BE2C (cell line): ENCODE data around the gene EPB41L1.

Source experiments
- DNase-seq: peaks from one replicate; pipeline ENCODE4 v3.0.0-alpha.2; 2020
- H3K27me3 ChIP-seq: fragments of 250-450 bp; sonication (Bioruptor Pico); 2 replicates; pipeline ENCODE4 v1.5.1; 2020; ENCODE audit warnings: mild to moderate bottlenecking
- H3K36me3 ChIP-seq: fragments of 250-450 bp; sonication (Bioruptor Pico); 2 replicates; pipeline ENCODE4 v1.5.1; 2020; ENCODE audit warnings: mild to moderate bottlenecking
- H3K4me1 ChIP-seq: fragments of 250-450 bp; sonication (Bioruptor Pico); 2 replicates; pipeline ENCODE4 v1.5.1; 2020
- H3K4me3 ChIP-seq: 2 replicates; pipeline ENCODE4 v1.5.1; 2011; ENCODE audit warnings: low read depth, low read length
- H3K9me3 ChIP-seq: fragments of 250-450 bp; sonication (Bioruptor Pico); 2 replicates; pipeline ENCODE4 v1.5.1; 2020
- TF ChIP-seq, protein P1 (sequence below): IDR thresholded peaks from 2 replicates; pipeline ENCODE4 v1.5.1; 2012; ENCODE audit warnings: mild to moderate bottlenecking, low read depth, low read length

EPB41L1 gene

DNA sequence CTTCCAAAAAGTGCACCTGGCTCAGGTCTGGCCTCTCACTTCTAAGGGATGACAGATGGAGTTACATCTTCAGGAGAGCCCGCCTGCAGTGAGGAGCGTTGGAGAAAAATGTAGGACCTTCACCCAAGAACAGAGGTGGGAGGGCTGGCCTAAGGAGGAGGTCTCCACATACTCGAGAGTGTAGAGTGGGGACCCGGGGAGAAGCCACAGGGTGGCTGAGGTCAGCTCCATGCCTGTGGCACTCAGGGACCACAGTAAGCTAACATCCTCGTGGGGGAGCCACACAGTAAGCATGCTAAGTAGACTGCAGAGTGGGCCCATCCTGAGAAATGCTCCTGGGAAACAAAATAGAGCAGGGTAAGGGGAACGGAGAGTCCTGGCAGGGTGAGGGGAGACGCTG lies 105.8 kb downstream of the EPB41L1 start:
- Histone ChIP-seq H3K36me3 (peaks cover 24% of the 10 kb centered on the region), H3K4me3 (no peak overlapping the region), H3K4me1 (no peaks in the 10 kb centered on the region), H3K27me3 (no peaks in the 10 kb centered on the region), H3K9me3 (no peaks in the 10 kb centered on the region)
- TF ChIP-seq, protein P1, sequence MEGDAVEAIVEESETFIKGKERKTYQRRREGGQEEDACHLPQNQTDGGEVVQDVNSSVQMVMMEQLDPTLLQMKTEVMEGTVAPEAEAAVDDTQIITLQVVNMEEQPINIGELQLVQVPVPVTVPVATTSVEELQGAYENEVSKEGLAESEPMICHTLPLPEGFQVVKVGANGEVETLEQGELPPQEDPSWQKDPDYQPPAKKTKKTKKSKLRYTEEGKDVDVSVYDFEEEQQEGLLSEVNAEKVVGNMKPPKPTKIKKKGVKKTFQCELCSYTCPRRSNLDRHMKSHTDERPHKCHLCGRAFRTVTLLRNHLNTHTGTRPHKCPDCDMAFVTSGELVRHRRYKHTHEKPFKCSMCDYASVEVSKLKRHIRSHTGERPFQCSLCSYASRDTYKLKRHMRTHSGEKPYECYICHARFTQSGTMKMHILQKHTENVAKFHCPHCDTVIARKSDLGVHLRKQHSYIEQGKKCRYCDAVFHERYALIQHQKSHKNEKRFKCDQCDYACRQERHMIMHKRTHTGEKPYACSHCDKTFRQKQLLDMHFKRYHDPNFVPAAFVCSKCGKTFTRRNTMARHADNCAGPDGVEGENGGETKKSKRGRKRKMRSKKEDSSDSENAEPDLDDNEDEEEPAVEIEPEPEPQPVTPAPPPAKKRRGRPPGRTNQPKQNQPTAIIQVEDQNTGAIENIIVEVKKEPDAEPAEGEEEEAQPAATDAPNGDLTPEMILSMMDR = no peak
- DNase-seq = no peak

DNA sequence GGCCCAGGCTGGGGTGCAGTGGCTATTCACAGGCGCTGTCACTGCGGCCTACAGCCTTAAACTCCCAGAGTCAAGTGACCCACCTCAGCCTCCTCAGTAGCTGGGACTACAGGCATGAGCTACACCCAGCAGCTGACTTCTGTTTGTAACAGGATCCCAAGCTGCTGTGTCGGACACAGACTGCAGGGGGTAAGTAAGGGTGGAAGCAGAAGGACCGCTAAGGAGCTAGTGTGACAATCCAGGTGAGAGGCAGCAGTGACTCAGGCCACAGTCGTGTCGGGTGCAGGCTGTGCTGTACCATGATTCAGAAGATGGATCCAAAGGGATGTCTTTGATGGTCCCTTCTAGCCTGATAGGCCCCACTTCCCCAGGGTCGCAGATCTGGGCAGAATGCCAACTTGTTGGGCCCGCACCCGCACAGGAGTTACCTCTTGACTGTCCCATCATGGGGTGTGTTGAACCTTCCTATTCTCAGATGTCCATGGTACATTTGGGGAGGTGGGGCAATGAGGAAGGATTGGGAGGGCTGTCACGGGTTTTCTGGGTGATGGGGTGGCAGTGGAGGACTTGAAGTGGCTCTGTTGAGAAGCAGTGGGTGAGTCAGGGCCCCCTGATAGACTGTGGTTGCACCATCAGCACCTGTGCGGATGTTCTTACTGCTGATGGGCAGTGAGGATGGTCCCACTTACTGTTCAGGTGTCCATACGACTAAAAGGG lies 107.0 kb downstream of the EPB41L1 start:
- no peaks in the 10 kb centered on the region for H3K9me3 ChIP-seq

DNA sequence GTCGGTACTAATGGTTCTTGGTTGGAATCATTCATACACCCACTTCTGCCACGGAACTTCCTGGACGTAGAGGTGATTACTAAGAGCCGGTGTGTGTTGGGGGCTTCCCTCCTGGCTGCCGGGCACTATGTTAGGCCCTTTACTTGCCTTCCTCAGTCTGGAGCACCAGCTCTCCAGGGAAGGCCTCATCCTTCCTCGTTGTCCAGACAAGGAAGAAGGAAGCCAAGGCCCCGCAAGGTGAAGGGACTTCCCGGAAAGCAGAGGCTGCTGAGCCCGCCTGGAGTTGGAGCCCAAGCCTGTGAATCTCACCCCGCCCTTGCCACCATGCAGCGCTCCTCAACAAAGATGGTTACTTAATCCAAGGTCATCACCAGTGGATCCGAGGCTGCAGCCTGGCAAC lies 107.9 kb downstream of the EPB41L1 start:
- DNase-seq = no peak
- H3K36me3 ChIP-seq = peaks cover 4% of the 10 kb centered on the region; the same call in 1 of the 2 replicates
- TF ChIP-seq, protein P1 = no peak
- H3K4me1 ChIP-seq = no peaks in the 10 kb centered on the region
- no peaks in the 10 kb centered on the region for H3K9me3 ChIP-seq
- H3K27me3 ChIP-seq = no peaks in the 10 kb centered on the region
- H3K4me3 ChIP-seq = no peak overlapping the region

More for the DNA sequence above, 107.0 kb downstream of the EPB41L1 start:
- Histone ChIP-seq H3K4me1 (no peaks in the 10 kb centered on the region), H3K4me3 (no peak overlapping the region), H3K27me3 (no peaks in the 10 kb centered on the region), H3K36me3 (peaks cover 12% of the 10 kb centered on the region)
- TF ChIP-seq, protein P1 = no peak
- DNase-seq = no peak

DNA sequence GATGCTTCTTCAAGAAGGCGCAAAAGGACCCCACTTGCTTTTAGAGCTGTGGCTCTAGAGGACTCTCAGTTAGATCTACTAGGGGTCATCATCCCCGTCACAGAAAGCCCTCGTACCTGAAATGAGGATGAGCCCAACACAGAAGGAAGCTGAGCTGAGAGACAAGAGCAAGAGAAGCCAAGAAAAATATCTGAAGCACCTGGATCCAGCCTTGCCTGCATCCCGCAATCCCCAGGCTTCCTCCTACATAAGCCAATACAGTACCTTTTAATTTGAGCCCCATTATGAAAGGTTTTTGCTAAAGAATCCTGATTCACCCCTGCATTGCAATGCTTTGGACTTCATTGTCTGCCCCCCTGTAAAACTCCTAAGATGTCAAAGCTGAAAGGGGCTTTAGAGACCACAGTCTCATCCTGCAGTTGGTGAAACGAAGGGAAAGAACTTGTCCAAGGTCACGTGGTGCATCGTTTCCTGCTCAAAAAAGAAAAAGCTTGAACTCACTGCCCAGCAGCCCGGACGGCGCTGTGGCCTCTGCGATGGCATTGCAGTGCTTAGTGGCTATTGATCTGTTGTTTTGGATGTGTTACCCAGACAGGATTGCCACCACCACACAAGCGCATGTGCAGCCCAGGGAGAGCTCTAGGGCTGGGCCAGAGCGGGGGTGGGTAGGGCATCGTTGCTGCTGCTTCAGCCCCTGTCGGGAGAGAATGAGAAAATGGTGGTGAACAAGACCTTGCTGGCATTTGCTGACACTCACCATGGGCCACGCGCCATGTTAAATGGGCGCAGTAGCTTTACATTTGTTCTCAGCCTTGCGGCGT lies 110.1 kb downstream of the EPB41L1 start:
- Histone ChIP-seq H3K4me1 (no peaks in the 10 kb centered on the region), H3K36me3 (no peaks in the 10 kb centered on the region), H3K4me3 (no peak overlapping the region), H3K27me3 (no peaks in the 10 kb centered on the region), H3K9me3 (no peaks in the 10 kb centered on the region)
- TF ChIP-seq, protein P1 = no peak
- DNase-seq = no peak

DNA sequence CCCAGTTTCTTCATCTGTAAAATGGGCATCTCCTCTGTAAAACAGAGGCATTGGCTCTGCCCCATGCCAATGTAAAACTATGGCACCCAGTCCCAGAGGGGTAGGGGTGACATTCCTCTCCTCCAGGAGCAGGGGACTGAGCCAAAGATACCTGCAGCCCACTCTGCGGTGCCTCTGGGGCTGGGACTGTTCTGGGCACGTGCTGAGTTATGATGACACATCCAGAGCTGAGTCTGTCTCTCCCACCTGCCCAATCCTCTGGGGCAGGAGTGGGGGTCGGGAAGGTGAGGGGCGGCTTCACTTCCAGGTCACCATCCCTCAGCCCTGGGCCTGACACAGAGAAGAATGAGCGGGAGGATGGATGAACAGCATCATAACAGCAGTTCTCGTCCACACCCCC lies 111.6 kb downstream of the EPB41L1 start:
- H3K36me3 ChIP-seq = no peaks in the 10 kb centered on the region
- H3K4me1 ChIP-seq = no peaks in the 10 kb centered on the region
- no peak for DNase-seq
- TF ChIP-seq, protein P1 = no peak
- H3K4me3 ChIP-seq = no peak overlapping the region
- no peaks in the 10 kb centered on the region for H3K9me3 ChIP-seq
- no peaks in the 10 kb centered on the region for H3K27me3 ChIP-seq
